ENCODE measurements around the gene HAL.

GRCh38 chr12:95997276-95997675 is 1.1 kb upstream of the HAL start:
- no peak for TF ChIP-seq CTCF (IDR thresholded peaks at IDR 0.05)
- no peak for TF ChIP-seq ZFX (IDR thresholded peaks at IDR 0.05; ENCODE audit: borderline replicate concordance)
